GM19372 (cell line): ENCODE measurements around the gene HSPA4.

Experiments used
- ATAC-seq: cut with Tn5 transposase; IDR thresholded peaks from one replicate; pipeline ENCODE4 v1.9.1; 2021; ENCODE audit warnings: mild to moderate bottlenecking, low read depth, moderate library complexity; ENCODE audit not compliant: unreplicated experiment

HSPA4 gene

DNA sequence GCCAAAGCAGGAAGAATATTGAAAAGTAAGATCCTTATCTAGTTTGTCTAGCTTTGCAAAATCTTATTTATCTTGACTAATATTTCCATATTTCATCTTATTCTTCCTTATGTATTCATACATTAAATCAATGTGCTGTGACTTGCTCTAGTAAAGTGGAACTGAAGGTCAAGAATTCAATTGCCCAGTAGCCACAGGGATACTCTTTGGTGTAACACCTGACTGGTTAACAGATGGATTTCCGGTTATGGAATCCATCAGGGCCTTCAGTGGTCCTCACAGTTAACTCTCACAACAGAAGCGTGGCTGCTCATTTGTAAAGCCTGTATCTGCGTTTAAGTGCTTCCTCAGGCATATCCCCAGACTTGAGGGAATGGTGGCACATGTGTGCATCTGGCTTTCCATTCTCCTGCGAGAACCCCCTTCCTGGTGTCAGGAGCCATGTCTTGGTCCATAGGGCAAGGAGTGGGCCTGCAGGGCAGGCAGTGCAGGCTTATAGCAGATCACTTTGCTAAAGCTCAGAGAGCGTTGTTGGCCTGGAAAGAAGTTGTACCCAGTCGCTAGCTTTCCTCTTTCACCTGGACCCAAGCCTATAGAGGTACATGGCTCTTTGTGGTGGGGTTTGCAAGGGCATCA is 99.2 kb downstream of the HSPA4 start:
- no peak for ATAC-seq

GRCh38 chr5:133154274-133155075 is 102.7 kb downstream of the HSPA4 start:
- ATAC-seq = no peak

- ATAC-seq = no peak
Measured at GRCh38 chr5:133155326-133155969, 103.6 kb downstream of the HSPA4 start.
